SK-N-SH treated with all-trans-retinoic acid at 6 μM for 48 hours (cell line): ENCODE measurements around the gene TMEM209.

Experiments used
- ARNTL ChIP-seq: fragments of 450-650 bp; formaldehyde crosslinking; IDR thresholded peaks from 2 replicates; pipeline ENCODE4 v1.5.0; 2020; ENCODE audit warnings: low read depth, mild to moderate bottlenecking, moderate library complexity, borderline replicate concordance
- CREB5 ChIP-seq: fragments of 250-450 bp; sonication (Bioruptor Pico); IDR thresholded peaks from 2 replicates; pipeline ENCODE4 v1.5.1; 2020; ENCODE audit warnings: low read depth, mild to moderate bottlenecking, moderate library complexity
- CSDC2 ChIP-seq: fragments of 250-450 bp; sonication (Bioruptor Pico); IDR thresholded peaks from 2 replicates; pipeline ENCODE4 v1.5.0; 2020; ENCODE audit warnings: mild to moderate bottlenecking, moderate library complexity
- CSRNP3 ChIP-seq: fragments of 250-450 bp; sonication (Bioruptor Pico); IDR thresholded peaks from 2 replicates; pipeline ENCODE4 v1.5.1; 2021; ENCODE audit warnings: mild to moderate bottlenecking, moderate library complexity
- ESRRG ChIP-seq: fragments of 250-450 bp; sonication (Bioruptor Pico); IDR thresholded peaks from 2 replicates; pipeline ENCODE4 v1.6.1; 2021; ENCODE audit warnings: mild to moderate bottlenecking
- PATZ1 ChIP-seq: fragments of 250-450 bp; sonication (Bioruptor Pico); IDR thresholded peaks from 2 replicates; pipeline ENCODE4 v1.8.0; 2020; ENCODE audit warnings: mild to moderate bottlenecking, moderate library complexity, borderline replicate concordance
- POU6F1 ChIP-seq: fragments of 250-450 bp; sonication (Bioruptor Pico); IDR thresholded peaks from 2 replicates; pipeline ENCODE4 v1.8.0; 2021; ENCODE audit warnings: low read depth, mild to moderate bottlenecking, moderate library complexity, borderline replicate concordance
- SNAI2 ChIP-seq: fragments of 250-450 bp; sonication (Bioruptor Pico); IDR thresholded peaks from 2 replicates; pipeline ENCODE4 v1.5.0; 2020; ENCODE audit warnings: mild to moderate bottlenecking, moderate library complexity
- TCF4 ChIP-seq: fragments of 250-450 bp; sonication (Bioruptor Pico); IDR thresholded peaks from 2 replicates; pipeline ENCODE4 v1.8.0; 2021; ENCODE audit warnings: mild to moderate bottlenecking, moderate library complexity, borderline replicate concordance
- TSHZ2 ChIP-seq: fragments of 250-450 bp; sonication (Bioruptor Pico); IDR thresholded peaks from 2 replicates; pipeline ENCODE4 v1.5.0; 2020; ENCODE audit warnings: mild to moderate bottlenecking, moderate library complexity
- ZC3H10 ChIP-seq: fragments of 250-450 bp; sonication (Bioruptor Pico); IDR thresholded peaks from 2 replicates; pipeline ENCODE4 v1.5.1; 2021; ENCODE audit warnings: mild to moderate bottlenecking, moderate library complexity
- ZFP30 ChIP-seq: fragments of 450-650 bp; formaldehyde crosslinking; IDR thresholded peaks from 2 replicates; pipeline ENCODE4 v1.5.0; 2022; ENCODE audit warnings: mild to moderate bottlenecking, moderate library complexity
- ZNF565 ChIP-seq: fragments of 450-650 bp; formaldehyde crosslinking; conservative IDR thresholded peaks from 2 replicates; pipeline ENCODE4 v1.5.0; 2020; ENCODE audit warnings: low read depth, mild to moderate bottlenecking, moderate library complexity
- ZNF70 ChIP-seq: fragments of 450-650 bp; formaldehyde crosslinking; IDR thresholded peaks from 2 replicates; pipeline ENCODE4 v1.5.0; 2020; ENCODE audit warnings: mild to moderate bottlenecking, moderate library complexity

- TF ChIP-seq ARNTL, result no peak
- no peak for TF ChIP-seq SNAI2 (CRISPR knock-in tag)
- no peak for TF ChIP-seq TSHZ2 (CRISPR knock-in tag)
- TF ChIP-seq ZFP30 (CRISPR knock-in tag), result no peak
- no peak for TF ChIP-seq POU6F1 (CRISPR knock-in tag)
- TF ChIP-seq CSDC2 (CRISPR knock-in tag), result no peak
- TF ChIP-seq ZNF565 (CRISPR knock-in tag), result no peak
- TF ChIP-seq PATZ1 (CRISPR knock-in tag), result no peak
- TF ChIP-seq CSRNP3 (CRISPR knock-in tag), result no peak
- TF ChIP-seq ESRRG (CRISPR knock-in tag), result no peak
- TF ChIP-seq CREB5 (CRISPR knock-in tag), result no peak
- no peak for TF ChIP-seq ZNF70 (CRISPR knock-in tag)
- no peak for TF ChIP-seq ZC3H10
- TF ChIP-seq TCF4, result no peak
These were observed 23.8 kb upstream of the TMEM209 start for GRCh38 chr7:130228840-130229502.
